ENCODE results near the gene SUN5.

Gene SUN5

DNA sequence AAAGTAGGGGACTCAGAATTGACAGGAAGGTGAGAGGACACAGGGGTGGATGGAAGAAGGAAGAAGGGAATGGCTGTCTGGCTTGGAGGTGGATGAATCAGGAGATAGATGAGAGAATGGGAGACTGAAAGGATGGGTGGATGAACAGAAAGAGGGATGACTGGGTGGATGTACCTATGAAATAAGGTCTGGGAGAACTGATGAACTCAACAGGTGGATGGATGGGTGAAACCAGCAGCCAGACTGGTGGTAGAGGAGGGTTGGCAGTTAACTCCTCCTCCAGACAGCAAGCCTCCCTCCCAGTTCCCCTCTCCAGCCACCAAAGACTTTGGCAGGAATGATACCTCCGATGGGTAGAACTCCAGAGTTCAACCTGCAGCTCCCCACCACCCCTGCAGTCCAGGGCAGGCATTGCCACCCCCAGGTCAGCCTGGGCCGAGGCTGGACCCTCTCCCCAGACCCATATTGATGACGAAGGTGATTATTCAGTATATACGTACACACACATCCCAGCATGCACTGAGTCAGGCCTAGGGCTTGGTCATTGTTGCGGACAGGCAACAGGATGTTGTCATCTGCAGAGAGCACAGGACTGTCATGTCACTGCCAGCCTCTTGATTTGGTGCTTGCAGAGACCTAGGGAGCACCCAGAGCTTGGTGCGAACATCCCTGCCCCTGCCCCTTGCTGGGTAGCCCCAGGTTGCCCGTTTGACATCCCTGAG, 2.0 kb downstream of the SUN5 start:
- H3K4me3 ChIP-seq (ENCODE audit: low read depth, low read length) = no peak overlapping the region
- no peak for DNase-seq (ENCODE audit: low read depth)

DNA sequence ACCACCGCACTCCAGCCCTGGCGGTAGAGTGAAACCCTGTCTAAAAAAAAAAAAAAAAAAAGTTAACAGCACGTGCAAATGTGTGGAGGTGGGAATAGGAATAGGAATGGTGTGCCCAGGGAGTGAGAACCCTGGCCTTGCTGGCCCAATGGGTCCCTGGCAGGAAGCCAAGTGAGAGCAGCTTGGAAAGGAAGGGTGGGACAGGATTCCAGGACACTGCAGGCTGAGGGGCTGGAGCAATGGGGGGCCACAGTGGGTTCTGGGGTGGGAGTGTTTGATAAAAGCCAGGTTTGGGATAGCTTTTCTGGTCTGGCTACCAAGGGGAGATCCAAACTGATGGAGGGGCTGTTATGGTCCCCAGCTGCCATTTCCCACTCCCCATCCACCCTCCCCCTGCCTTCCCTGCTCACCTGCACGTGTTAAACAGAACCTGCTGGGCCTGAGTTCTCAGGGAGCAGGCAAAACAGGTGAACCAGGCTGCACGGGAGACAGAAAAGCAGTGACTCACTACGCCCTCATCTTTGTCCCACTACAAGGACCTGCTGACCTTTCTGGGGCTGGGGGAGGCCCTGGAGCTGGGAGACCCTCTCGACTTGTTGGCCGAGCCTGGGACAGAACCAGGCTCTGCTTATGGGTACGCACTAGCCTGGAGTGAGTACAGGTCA, 3.3 kb downstream of the SUN5 start:
- H3K4me3 ChIP-seq (ENCODE audit: low read depth, low read length) = no peak overlapping the region
- no peak for DNase-seq (ENCODE audit: low read depth)

DNA sequence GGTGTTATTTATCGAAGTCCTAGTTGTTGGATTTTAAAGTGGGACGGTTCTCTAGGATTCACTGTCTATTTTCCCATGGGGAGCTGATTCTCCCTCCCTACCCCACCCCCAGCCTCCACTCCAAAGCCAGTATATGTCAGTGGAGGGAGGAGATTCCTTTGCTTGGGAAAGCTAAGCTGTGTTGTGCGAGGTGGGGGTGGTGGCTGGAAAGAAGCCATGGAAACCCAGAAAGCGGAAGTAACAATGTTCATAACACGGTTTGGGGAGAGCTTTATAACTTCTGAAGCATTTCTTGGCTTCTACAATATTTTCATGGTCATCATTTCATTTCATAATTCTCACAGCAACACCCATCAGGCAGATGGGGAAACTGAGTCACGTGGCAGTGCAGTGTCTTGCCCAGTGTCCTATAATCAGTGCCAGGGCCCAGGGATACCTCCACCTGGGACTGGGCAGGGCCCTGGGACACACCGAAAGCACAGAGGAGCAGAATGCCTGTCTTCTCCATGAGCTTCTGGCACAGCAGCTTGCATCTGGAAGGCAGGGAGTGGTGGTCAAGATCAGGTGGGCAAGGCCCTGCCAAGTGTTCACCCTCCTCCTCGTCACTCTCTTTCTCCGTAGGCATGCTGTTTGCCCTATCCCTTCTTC, 4.5 kb downstream of the SUN5 start:
- DNase-seq (ENCODE audit: low read depth) = no peak

DNA sequence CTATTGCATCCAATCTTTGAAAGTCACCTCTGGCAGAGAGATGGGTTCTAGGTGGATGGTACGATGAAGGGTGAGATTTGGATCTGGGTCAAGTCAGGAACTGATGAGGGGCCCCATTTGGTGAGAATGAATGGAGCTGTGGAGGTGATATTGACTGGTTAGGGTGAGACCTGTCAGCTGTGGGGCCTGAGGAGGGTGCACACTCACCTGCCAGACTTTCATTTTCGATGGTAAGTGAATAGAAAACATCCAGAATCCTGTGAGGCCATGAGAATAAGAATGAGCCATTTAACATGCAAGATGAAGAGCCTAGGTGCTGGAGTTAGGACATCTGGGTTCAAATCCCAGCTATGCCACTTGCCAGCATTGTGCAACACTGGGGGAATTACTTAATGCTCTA, 6.8 kb downstream of the SUN5 start:
- H3K4me3 ChIP-seq (ENCODE audit: low read depth, low read length) = no peak overlapping the region
- no peak for DNase-seq (ENCODE audit: low read depth)

More for the DNA sequence above, 4.5 kb downstream of the SUN5 start:
- H3K4me3 ChIP-seq (ENCODE audit: low read depth, low read length) = no peak overlapping the region

DNA sequence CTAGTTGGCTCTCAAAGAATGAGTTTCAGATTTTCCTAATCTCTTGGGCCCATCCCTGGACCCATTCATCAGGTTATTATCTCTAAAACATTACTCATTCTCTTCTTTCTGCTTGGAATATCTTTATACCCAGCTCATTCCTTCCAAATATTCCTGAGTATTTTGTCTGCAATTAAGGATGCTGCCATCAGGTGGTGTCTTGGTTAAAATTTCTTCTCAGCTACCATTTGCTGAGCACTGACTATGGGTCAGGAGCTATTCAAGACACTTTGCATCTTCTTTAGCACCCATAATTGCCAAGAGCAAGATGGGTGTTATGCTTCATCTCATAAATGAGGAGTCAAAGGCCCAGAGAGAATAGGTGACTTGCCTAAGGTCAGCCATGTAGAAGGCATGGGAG, 8.4 kb downstream of the SUN5 start:
- H3K4me3 ChIP-seq (ENCODE audit: low read depth, low read length) = no peak overlapping the region
- DNase-seq (ENCODE audit: low read depth) = no peak

DNA sequence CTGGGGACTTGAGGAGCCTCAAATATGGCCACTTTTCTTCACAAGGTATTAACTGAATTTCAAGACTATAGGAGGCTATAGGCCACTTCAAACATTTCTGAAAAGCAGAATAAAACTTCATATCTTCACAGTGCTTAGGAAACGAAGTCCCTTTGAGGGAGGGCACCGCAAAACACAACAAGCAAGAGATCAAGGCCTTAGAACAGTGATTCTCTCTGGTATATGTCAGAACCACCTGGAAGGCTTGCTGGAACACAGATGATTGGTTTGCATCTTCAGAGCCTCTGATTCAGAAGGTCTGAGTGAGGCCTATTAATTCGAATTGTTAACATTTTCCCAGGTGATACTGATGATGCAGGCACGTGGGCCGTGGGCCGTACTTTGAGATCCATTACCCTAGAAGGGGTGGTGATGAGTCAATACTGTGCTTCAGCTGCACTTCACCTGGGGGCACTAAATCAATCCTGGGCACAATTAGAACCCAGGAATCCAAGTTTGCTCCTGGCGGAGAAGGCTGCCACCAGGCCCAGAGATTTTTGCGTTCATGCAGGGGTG, 10.7 kb downstream of the SUN5 start:
- DNase-seq (ENCODE audit: low read depth) = no peak
- no peak overlapping the region for H3K4me3 ChIP-seq (ENCODE audit: low read depth, low read length)

DNA sequence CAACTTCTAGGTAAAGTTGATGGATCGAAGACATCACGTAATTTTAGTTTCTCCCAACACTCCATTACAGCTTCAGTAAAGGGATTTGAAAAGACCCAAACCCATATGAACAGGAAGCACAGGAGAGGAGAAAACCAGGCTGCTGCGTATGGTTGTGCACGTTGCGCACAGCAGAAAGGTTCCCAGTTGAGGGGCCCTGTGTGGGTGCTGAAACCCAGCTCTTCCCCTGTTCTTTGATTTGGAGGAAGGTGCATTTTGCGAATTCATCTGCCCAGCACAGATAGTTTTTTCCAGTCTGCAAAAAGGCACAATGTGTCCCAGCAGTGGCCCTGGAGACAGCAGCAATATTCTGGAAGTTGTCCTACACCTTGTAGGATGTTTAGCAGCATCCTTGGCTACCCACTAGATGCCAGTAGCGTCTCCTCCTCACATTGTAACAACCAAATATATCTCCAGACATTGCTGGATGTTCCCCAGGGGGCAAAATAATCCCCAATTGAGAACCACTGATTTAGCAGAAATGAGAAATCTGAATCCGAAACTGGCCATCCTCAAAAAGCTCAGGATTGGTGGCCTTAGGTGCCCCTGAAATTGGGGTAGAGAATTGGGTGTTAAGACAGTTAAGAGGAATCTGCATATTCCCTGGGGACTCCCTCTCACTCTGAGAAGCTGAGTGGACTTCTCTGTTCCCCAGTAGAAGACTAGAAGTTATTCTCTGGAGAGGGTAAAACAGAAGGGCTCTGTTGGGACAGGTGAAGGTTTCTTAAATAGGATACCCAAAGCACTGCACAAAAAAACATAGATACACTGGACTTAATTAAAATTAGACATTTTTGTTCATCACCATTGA, 12.2 kb downstream of the SUN5 start:
- H3K4me3 ChIP-seq (ENCODE audit: low read depth, low read length) = no peak overlapping the region
- DNase-seq (ENCODE audit: low read depth) = no peak

DNA sequence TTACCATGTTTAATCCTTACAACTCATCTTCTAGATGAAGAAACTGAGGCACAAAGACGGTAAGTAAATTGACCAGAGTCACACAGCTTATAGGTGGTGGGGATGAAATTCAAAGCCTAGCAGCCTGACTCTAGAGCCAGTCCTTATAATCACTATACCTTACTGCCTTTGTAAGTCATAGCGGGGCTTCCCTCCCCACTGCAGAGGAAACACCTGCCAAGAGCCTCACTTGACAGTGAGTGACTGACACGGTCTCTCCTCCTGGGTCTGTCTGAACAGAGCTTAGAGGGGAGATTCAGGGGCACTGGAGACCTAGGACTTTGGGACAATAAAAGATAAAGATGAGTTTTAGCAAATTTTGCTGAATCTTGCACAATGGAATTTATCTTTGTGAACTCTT, 12.8 kb downstream of the SUN5 start:
- H3K4me3 ChIP-seq (ENCODE audit: low read depth, low read length) = no peak overlapping the region
- DNase-seq (ENCODE audit: low read depth) = no peak

DNA sequence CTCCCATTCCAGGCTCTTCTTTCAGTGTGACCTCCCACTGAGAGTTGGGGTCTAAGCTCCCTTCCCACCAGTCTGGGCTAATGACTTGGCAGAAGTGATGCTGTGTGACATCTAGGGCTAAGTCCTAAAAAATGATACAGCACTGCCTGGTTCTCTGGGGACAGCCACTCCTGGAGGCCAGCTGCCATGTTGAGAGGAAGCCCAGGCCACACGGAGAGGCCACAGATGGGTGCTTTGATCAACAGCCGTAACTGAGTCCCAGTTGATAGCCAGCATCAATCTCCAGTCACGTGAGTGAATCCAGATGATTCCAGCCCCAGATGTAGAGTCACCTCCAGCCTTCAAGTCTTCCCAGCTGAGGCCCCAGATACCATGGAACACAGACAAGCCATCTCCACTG, 13.8 kb downstream of the SUN5 start:
- H3K4me3 ChIP-seq (ENCODE audit: low read depth, low read length) = no peak overlapping the region
- DNase-seq (ENCODE audit: low read depth) = no peak

DNA sequence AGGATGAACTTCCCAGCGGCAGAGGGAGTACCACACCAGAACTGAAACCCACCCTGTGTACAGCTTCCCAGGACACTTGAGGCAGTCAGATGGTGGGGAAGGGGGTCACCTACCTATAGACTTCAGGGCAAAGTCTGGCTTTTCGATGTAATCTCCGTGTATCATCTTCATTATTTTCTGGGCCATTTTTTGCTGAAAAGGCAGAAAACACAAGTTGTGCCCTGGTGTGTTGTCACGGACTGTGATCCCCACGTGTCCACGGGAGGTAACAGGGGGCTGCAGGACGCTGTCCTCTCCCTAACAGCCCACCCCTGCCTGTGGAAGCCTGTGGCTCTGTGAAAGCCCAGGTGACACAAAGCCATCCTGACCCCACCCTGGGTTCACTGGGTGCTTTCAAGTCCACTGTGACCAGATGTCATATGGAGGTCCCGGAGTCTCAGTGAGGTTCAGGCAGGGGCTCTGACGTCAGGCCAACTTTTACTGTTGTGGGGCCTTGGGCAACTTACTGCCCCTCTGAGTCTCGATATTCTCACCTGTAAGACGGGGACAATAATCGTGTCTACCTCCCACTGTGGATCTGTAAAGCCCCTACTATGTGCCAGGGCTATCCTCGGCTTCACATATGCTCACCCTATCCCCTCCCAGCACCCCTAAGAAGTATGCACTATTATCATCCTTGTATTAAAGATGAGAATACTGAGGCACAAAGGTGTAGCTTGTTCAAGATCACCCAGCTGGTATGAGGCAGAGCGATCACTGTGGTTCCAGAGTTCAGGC, 14.5 kb downstream of the SUN5 start:
- no peak overlapping the region for H3K4me3 ChIP-seq (ENCODE audit: low read depth, low read length)

DNA sequence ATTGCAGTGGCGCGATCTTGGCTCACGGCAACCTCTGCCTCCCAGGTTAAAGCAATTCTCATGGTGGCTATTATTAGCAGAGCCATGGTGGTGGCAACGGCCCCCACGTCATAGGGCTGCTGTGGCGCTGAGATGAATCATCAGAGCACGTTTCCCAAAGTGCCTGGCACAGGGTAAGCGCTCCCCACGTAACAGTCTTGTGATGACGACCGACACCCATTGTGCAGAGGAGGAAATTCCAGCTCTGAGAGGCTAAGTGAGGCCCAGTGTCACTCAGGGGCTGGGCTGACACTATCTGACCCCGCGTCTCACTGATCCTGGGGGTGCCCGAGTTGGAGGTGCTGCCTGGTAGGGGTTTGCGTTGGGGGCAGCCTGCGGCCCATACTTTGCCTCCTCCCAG, 16.2 kb downstream of the SUN5 start:
- H3K4me3 ChIP-seq (ENCODE audit: low read depth, low read length) = no peak overlapping the region

More for the DNA sequence above, 14.5 kb downstream of the SUN5 start:
- no peak for DNase-seq (ENCODE audit: low read depth)

DNA sequence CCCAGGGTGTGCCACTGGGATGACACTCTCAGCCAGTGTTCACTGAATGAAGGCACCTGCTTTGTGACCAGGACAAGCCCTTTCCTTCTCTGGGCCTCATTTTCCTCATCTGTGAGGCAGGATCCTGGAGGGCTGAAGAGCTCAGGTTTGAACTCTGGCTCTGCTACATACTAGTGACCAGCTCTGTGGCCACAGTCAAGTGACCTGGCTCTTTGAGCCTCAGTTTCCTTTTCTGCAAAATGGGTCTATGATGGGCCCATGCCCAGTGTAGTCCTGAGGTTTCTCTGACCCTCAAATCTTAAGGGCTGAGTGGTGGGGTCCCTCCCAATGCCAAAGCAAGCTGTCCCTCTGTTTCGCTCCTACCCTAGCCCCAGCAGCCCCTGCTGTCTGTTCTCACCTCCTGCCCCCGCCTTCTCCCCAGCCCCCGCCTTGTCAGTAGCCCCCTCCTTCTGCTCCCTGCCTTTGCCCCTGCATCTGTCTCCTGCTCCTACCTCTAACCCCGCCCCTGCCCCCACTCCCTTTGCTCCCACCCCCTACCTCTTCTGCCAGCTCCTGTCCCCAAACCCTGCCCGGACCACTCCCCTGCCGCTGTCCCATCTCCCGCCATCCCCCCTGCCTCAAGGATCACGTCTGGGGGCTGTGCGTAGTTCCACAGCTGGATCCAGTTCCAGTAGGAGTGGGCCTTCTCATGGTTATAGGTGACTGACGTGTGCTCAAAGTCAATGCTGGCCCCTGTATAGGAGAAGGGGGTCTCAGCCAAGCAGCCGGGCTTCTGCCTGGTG, 17.0 kb downstream of the SUN5 start:
- no peak for DNase-seq (ENCODE audit: low read depth)
- no peak overlapping the region for H3K4me3 ChIP-seq (ENCODE audit: low read depth, low read length)

More for the DNA sequence above, 16.2 kb downstream of the SUN5 start:
- DNase-seq (ENCODE audit: low read depth) = no peak

DNA sequence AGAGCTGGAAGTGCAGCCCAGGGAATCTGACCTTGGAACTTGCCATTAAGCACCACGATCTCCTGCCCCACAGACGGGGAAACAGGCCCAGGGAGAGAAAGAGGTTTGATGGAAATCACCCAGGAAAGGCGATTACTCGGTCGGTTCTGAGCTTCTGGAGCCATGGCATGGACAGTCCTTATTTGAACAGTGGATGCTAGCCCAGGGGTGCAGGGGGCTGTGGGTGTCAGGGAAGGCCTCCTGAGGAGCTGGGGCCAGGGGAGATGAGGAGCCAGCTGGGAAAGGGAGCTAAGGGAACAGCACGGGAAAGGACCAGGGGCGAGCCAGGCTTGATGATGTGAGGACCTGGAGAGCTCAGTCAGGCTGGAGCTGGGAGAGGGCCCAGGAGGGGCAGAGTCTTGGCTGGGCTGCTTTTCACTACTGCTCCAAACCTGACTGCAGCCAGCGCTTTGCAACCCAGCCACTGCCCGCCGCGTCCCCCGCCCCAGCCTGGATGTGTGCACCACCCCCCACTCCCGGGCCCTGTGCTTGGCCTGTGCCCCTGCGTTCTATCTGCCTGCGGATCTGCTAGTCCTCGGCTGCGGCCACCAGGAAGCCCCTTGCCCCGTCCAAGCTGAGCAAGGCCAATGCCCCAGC, 17.8 kb downstream of the SUN5 start:
- H3K4me3 ChIP-seq (ENCODE audit: low read depth, low read length) = no peak overlapping the region
- no peak for DNase-seq (ENCODE audit: low read depth)

DNA sequence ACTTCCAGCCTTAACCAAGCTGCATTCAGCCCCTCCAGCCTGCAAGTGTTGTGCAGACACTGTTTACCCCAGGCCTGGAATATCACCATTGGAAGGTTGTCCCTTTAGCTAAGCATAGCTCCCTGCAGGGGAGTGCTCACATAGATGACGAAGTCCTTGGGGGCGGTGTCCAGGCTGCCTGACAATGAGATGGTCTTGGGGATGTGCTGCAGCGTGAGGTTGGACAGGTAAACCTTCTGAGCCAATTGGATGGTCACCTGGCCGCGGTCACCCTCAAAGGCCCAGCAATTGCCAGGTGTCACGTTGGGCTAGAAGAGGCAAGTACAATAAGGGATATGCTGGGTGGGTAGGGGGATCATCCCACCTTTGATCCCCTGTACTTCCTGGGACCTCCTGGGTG, 18.6 kb downstream of the SUN5 start:
- no peak overlapping the region for H3K4me3 ChIP-seq (ENCODE audit: low read depth, low read length)
- DNase-seq (ENCODE audit: low read depth) = no peak

DNA sequence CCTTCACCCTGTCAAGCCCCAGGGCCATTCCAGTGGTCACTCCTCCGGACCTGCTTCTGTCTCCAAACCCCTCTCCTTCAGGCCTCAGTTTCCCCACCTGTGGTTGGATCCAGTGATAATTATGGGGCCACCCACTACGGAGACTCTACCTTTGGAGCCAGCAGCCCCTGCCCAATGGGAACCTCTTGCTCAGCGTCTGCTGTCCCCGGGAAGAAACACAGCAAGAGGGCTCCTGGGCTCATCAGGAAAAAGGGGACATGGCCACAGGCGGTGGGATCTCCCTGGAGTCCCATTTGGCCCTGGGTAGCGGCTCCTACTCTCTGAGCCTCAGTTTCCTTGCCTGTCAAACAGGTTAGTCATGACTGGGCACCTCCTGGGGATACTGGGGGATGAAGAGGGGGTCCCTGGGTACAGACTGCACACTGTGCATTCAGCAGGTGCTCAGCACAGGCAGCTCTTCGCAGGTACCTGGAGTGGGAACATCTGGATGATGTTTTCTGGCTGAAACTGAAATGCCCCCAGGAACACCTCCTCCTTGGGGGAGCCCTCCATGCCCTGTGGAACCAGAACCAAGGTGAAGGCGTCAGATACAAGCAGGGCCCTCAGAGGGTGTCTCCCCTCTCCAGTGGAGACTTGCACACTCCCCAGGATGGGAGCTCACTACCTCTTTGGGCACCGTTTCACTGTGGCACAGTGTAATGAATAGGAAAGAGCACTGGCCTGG, 19.4 kb downstream of the SUN5 start:
- DNase-seq (ENCODE audit: low read depth) = no peak
- H3K4me3 ChIP-seq (ENCODE audit: low read depth, low read length) = no peak overlapping the region

DNA sequence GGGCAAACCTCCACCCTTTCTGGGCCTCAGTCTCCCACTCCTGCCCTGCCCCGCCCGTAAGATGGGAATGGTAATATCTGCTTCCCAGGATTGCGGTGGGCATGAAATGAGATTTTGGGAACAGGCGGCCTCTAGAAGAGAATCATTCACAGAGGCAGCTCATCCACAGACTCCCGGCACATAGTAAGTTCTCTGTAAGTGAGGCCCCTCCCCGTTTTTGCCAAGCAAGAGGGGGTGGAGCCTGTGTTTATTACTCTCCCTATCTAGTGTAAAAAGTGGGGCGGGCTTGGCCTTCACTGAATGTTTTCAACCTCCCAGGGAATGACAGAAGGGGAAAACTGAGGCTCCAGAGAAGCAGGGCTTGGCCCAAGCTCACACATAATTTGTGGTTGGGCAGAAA, 20.0 kb downstream of the SUN5 start:
- no peak overlapping the region for H3K4me3 ChIP-seq (ENCODE audit: low read depth, low read length)
- DNase-seq (ENCODE audit: low read depth) = no peak

DNA sequence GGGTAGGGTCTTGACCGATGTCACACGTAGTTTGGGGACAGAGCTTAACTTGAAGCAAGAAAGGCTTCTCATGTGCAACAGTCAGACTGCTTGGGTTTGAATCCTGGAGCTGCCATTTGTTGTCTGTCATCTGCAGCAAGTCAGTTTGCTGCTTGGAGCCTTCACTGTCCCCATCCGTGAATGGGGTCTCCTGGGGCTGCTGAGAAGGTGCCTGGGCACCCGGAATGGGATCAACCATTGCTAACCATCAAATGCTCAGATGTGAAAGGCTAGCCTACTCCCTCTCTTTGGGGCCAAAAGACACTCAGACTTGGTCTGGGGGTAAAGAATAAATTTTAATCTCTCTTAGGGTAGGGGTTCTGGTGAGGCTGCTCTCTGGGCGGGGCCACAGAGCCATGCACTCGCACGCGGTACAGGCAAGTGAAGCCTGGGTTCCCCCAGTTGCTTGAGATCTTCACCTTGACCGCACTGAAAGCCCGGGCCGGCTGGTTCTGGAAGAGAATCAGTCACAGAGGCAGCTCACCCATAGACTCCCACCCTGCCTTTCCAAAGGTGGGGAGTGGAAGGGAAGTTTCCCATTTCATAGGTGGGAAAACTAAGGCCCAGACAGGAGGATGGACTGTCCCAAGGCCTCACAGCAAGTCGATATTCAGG, 20.6 kb downstream of the SUN5 start:
- no peak for DNase-seq (ENCODE audit: low read depth)
- H3K4me3 ChIP-seq (ENCODE audit: low read depth, low read length) = no peak overlapping the region

All from skeletal muscle cell (primary cell).